GM18951 (cell line): Measurements from ENCODE around the gene TSC2.
"Not testable (repeated sequence)": the region's sequence is repeated elsewhere in the genome, so short reads cannot be mapped to it uniquely, and the experiment has no call there.

Source experiments
- POLR2A ChIP-seq: IDR thresholded peaks from 4 replicates; pipeline ENCODE4 v1.6.1; 2011; ENCODE audit warnings: mild to moderate bottlenecking; ENCODE audit not compliant: insufficient read length, insufficient read depth; ENCODE audit errors: extremely low read depth
- in situ Hi-C: fragments of 300-500 bp; cut with MboI; formaldehyde crosslinking; loops from one replicate; pipeline ENCODE4 v1.12.0; 2022; ENCODE audit warnings: low sequenced_read_pairs, mixed read lengths, inconsistent platforms; ENCODE audit not compliant: unreplicated experiment

Gene TSC2

DNA sequence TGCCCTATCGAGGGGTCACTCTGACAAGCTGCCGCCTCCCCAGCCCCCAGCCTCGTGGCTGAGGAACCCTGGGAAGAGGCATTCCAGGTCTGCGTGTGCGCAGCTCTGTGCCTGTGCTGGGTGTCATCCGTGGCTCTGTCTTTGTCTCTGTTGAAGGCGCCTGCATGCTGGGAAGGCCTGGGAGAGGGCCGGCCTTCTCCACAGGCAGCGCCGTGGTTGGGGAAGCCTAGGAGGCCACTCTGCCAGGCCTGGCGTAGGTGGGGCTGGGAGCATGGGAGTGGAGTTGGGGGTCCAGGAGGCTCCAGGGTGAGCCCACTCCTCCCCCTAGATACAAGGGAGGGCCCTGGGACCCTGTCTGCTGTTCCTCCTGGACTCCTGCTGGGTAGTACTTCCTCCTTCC lies 17.7 kb upstream of the TSC2 start:
- in situ Hi-C loops: no loop called here
- no peak for TF ChIP-seq POLR2A

DNA sequence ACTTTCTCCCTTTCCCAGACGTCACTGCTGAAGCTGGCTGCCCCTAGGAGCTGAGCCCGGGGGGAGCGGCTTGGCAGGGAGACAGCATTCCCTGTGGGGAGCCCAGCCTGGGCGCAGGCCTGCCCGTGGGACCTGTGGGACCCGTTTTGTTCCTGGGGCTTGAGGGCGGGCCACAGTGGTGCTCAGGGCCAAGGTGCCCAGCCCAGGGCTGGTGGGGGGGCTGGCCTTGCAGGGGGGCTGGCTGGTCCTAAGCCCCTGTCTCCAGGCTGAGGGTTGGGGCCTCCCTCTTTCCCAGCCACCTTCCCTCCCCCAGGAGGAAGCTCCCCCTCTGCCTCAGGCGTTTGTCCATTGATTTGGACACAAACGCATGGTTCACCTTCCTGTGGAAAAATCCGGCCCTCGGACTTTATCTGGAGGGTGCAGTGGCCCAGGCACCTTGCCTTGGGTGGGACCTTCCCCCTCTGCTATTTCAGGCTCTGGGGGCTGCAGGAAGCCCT lies 16.7 kb upstream of the TSC2 start:
- no peak for TF ChIP-seq POLR2A
- in situ Hi-C loops: no loop called here

DNA sequence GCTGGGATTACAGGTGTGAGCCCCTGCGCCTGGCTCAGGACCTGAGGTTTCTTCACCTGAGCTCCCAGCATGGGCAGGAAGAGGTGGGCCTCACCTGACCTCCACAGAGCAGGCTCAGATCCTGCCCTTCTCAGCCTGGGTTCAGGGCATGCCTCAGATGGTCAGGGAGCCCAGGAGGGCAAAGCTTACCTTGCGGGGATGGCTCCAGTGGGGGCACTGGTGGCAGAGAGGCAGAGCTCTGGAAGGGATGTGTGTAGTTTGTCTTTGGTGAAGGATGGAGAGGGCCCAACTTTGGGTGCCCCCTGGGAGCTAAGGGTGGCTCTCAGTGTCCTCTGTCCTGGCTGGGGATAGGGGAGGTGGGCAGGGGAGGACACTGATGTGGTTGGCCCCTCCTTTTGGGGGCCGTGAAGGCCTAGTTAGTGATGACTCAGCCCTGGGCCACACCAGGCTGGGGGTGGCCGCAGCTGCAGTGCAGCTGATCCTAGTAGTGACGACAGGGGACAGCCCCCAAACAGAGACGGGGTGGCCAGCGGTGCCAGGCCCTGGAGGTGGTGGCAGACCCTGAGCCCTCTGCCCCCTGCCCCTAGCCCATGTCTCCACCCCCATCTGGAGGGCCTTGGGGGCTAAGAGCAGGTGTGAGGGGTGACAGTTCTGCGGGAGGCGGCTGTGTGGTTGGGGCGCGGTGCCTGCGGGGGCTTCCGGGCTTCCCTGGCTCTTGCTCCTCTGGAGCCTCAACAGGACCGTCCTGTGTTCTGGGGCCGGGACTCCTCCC lies 15.3 kb upstream of the TSC2 start:
- in situ Hi-C loops: no loop called here
- no peak for TF ChIP-seq POLR2A

DNA sequence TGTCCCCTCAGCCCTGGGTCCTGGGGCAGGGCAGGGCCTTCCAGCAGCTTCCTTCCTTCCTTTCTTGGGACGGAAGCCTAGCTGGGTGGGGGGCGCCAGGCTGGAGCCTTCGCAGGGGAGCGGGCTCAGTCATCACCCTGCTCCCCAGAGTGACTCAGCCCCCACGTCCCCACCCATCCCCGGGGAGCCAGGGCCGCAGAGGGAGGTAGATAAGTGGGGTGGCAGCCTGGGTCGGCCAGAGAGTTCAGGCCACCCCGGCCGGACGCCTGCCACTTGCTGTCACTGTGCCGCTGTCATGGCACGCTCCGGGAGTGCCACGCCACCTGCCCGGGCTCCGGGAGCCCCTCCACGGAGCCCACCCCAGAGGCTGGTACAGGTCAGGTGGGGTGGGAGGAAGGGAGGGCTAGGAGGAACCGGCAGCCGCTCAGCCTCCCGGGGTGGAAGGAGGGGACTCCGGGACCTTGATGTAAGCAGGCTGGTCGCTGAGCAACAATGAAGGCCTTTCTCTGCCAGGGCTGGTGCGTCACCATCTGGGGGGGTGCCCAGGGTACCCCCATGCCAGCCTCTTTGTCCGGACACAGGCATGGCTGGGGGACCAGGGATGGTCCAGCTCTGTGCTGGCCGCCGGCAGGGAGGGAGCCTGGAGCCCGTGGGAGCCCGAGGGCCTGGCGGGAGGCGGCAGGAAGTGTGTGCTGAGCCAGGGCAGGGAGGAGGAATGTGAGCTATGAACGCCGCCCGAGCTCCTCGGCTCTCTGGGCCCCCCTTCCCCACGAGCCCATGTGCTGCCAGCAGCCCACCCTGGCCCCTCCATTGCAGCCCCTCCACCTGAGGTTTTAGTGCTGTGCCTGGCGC lies 14.5 kb upstream of the TSC2 start:
- TF ChIP-seq POLR2A: no peak
- in situ Hi-C loops: no loop called here

DNA sequence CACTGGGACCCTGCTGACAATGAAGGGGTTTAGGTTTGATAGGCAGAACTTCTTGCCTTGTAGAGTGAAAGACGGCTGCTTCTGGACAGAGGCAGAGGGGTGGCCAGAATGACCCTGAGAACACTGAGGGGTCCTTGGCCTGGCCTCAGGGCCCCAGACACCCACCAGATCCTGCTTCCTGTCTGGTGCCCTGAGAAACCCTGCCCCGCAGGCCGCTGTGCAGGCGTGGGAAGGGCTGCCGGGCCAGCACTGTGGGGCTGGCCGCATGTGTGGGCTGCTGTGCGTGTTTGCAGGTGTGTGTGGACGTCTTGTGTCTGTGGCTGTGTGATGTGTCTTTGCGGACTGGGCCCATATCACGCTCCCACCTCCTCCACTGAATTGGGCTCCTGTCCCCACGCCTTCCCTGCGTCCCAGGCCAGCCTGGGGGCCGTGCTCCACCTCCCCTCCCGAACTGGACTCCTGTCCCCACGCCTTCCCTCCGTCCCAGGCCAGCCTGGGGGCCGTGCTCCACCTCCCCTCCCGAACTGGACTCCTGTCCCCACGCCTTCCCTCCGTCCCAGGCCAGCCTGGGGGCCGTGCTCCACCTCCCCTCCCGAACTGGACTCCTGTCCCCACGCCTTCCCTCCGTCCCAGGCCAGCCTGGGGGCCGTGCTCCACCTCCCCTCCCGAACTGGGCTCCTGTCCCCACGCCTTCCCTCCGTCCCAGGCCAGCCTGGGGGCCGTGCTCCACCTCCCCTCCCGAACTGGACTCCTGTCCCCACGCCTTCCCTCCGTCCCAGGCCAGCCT lies 13.7 kb upstream of the TSC2 start:
- in situ Hi-C loops: not testable (repeated sequence)

DNA sequence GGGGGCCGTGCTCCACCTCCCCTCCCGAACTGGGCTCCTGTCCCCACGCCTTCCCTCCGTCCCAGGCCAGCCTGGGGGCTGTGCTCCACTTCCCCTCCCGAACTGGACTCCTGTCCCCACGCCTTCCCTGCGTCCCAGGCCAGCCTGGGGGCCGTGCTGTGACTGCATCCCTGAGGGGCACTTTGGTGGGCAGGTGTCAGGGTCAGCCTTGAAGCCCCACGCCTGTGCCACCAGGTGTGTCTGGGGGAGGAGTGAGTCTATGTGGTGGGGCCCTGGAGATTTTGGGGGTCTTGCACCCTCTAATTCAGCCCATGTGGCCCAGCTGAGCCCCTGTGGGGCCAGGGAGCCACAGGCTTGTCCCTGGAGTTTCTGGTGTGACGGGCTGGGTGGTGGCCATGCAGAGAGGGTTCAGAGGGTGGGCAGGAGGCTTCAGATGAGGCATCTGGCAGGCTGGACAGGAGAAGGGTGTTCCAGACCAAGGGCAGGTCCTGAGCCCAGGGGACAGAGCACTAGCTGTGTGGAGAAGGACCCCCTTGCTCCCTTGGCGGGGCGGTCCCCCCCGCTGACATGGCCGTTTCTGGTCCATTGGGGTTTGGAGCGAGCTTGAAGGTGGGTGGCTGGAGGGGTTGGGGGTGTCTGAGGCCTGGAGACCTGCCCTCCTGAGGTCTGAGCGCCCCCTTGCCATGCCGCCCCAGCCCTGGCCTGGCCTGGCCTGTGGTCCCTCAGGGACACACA lies 12.9 kb upstream of the TSC2 start:
- no peak for TF ChIP-seq POLR2A
- in situ Hi-C loops: no loop called here

DNA sequence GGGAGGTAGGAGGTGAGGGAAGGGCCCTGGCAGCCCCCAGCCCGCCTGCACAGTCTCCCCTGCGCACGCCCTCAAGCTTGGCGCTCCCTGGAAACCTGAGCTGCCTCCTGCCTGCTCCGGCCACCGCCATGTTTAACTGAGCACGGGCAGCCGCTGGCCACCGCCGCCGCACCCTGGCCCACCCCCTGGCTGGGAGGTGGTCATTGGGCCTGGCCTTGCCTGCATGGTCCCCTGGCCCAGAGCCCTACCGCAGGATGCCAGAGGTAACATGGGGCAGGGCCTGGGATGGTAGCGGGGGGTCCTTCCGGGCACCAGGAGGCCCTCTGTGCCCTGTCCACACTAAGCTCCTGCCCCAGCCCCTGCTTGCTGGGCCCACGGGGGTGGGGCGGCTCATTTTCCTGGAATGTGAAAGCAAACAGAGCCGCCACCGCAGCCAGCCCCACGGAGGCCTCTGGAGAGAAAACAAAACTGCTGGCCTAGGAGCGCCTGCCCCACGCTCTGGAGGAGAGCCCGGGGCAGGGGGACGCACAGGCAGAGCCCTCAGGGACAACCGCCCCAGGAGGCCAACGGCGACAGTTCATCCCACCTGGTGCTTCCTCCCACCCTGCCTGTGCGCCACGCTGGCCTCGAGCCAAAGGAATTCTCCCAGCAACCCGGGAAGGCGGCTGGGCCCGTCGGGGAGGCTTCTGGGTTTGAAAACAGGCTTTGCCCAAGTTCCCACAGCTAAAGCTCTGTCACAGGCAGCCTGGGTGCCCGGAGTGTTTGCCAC lies 12.2 kb upstream of the TSC2 start:
- in situ Hi-C loops: no loop called here
- no peak for TF ChIP-seq POLR2A

DNA sequence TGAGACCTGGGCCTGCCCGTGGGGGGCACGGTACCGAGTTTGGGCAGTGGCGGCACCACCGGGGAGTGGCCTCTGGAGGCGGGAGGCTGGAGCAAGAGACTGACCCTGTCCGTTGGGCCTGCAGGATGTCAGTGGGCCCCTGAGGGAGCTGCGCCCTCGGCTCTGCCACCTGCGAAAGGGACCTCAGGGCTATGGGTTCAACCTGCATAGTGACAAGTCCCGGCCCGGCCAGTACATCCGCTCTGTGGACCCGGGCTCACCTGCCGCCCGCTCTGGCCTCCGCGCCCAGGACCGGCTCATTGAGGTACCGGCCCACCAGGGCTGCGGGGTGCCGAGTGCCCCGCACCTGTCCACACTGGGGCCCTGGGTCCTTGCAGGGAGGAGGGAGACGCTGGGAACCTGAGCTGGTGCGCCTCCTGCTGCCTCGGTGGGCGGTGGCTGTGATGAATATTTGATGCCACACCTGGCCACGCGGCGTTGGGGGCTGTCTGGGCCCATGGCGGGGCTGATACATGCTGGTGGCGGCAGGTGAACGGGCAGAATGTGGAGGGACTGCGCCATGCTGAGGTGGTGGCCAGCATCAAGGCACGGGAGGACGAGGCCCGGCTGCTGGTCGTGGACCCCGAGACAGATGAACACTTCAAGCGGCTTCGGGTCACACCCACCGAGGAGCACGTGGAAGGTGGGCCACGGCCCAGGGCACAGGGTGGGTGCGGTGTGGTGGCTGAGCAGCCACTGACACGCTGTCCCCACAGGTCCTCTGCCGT lies 11.4 kb upstream of the TSC2 start:
- no peak for TF ChIP-seq POLR2A
- in situ Hi-C loops: no loop called here

DNA sequence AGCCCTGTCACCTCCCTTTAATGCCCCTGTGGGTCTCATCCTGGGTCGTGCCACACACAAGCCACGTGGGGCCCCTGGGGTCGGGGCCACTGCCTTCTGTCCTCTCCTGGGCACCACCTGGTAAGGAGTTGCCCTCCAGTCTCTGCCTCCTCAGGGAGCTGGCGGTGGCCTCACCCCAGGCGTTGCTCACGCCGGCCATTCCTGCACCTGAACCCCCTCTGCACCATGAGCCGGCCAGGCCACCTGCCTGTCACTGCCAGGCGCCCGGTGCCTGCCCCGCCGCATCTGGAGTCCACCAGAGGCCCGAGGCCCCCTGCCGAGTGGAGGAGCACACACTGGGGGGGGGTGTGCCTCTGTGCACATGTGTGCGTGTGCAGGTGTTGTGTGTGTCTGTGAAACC lies 10.7 kb upstream of the TSC2 start:
- in situ Hi-C loops: no loop called here
- TF ChIP-seq POLR2A: no peak

DNA sequence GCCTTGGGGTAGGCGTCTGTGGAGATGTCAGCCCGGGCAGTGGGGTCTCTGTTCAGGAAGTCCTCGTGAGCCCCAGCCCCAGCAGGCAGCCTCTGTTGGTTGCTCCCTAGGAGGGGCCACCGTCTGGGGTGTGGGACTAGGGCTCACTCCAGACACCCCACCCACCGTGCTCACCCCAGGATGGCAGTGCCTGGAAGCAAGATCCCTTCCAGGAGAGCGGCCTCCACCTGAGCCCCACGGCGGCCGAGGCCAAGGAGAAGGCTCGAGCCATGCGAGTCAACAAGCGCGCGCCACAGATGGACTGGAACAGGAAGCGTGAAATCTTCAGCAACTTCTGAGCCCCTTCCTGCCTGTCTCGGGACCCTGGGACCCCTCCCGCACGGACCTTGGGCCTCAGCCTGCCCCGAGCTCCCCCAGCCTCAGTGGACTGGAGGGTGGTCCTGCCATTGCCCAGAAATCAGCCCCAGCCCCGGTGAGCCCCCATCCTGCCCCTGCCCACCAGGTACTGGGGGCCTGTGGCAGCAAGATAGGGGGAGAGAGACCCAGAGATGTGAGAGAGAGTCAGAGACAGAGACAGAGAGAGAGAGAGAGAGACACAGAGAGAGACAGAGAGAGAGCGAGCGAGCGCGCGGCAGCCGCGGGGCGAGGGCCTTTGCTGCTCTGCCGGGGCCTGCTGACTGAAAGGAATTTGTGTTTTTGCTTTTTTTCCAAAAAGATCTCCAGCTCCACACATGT lies 10.0 kb upstream of the TSC2 start:
- in situ Hi-C loops: no loop called here
- TF ChIP-seq POLR2A: no peak
